Liver (tissue), 3 donors: Measurements from ENCODE around the gene JPH3.

Experiments
- ATF3 ChIP-seq: IDR thresholded peaks from 2 replicates; pipeline ENCODE4 v1.6.1; 2016; ENCODE audit warnings: antibody characterized with exemption
- EGR1 ChIP-seq, 2 donors: IDR thresholded peaks; 2 replicates each; pipeline ENCODE4 v1.6.1; 2016 to 2018; ENCODE audit warnings: antibody characterized with exemption in 2 of 2, low read depth in 2 of 2
- FOXA1 ChIP-seq: IDR thresholded peaks from 2 replicates; pipeline ENCODE4 v1.6.1; 2016; ENCODE audit warnings: antibody characterized with exemption
- MAX ChIP-seq: IDR thresholded peaks from 2 replicates; pipeline ENCODE4 v1.6.1; 2016; ENCODE audit warnings: antibody characterized with exemption
- RAD21 ChIP-seq, 2 donors: IDR thresholded peaks; 2 replicates each; pipeline ENCODE4 v1.6.1; 2016; ENCODE audit warnings: antibody characterized with exemption in 2 of 2, mild to moderate bottlenecking in 2 of 2
- RXRA ChIP-seq, 2 donors: IDR thresholded peaks; 2 replicates each; pipeline ENCODE4 v1.6.1; 2017 to 2018; ENCODE audit warnings: antibody characterized with exemption in 2 of 2, mild to moderate bottlenecking in 1 of 2
- YY1 ChIP-seq: IDR thresholded peaks from 2 replicates; pipeline ENCODE4 v1.6.1; 2016; ENCODE audit warnings: antibody characterized with exemption, mild to moderate bottlenecking
- TF ChIP-seq, protein P1 (sequence below): fragments of 150-350 bp; IDR thresholded peaks from 2 replicates; pipeline ENCODE4 v1.5.1; 2017; ENCODE audit warnings: improper control_type of control experiment, low read depth, low read length; ENCODE audit not compliant: missing input control
- TF ChIP-seq, protein P2 (sequence below): IDR thresholded peaks from 2 replicates; pipeline ENCODE4 v1.6.1; 2016; ENCODE audit warnings: antibody characterized with exemption, mild to moderate bottlenecking
- TF ChIP-seq, protein P3 (sequence below): IDR thresholded peaks from 2 replicates; pipeline ENCODE4 v1.6.1; 2016; ENCODE audit warnings: antibody characterized with exemption
- donor health status: healthy.
- donor health status: healthy.

DNA sequence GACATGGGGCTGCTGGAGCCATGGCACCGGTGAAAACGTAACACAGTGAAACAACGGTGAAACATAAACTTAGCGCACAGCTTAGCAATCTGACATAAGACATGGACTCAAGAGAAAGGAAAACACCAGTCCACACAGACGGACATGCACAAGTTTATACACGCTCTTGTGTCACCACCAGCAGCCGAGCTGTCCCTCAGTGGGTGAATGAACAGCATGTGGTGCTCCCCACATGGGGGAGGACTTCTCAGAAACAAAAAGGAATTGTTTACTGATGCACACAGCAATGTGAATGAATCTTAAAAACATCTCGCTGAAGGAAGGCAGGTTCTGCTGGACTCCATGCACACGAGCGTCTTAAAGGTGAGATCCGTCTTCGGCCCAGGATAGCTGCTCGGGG lies 129.3 kb downstream of the JPH3 start:
- TF ChIP-seq ATF3 (no peak), MAX (no peak), RXRA (IDR thresholded peaks at IDR 0.05) (no peak), RAD21 (IDR thresholded peaks at IDR 0.05) (no peak), YY1 (no peak), EGR1 (IDR thresholded peaks at IDR 0.05; ENCODE audit: low read depth in 2 of 2) (no peak), FOXA1 (no peak)
- TF ChIP-seq, protein P1, sequence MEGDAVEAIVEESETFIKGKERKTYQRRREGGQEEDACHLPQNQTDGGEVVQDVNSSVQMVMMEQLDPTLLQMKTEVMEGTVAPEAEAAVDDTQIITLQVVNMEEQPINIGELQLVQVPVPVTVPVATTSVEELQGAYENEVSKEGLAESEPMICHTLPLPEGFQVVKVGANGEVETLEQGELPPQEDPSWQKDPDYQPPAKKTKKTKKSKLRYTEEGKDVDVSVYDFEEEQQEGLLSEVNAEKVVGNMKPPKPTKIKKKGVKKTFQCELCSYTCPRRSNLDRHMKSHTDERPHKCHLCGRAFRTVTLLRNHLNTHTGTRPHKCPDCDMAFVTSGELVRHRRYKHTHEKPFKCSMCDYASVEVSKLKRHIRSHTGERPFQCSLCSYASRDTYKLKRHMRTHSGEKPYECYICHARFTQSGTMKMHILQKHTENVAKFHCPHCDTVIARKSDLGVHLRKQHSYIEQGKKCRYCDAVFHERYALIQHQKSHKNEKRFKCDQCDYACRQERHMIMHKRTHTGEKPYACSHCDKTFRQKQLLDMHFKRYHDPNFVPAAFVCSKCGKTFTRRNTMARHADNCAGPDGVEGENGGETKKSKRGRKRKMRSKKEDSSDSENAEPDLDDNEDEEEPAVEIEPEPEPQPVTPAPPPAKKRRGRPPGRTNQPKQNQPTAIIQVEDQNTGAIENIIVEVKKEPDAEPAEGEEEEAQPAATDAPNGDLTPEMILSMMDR: no peak
- TF ChIP-seq, protein P2, sequence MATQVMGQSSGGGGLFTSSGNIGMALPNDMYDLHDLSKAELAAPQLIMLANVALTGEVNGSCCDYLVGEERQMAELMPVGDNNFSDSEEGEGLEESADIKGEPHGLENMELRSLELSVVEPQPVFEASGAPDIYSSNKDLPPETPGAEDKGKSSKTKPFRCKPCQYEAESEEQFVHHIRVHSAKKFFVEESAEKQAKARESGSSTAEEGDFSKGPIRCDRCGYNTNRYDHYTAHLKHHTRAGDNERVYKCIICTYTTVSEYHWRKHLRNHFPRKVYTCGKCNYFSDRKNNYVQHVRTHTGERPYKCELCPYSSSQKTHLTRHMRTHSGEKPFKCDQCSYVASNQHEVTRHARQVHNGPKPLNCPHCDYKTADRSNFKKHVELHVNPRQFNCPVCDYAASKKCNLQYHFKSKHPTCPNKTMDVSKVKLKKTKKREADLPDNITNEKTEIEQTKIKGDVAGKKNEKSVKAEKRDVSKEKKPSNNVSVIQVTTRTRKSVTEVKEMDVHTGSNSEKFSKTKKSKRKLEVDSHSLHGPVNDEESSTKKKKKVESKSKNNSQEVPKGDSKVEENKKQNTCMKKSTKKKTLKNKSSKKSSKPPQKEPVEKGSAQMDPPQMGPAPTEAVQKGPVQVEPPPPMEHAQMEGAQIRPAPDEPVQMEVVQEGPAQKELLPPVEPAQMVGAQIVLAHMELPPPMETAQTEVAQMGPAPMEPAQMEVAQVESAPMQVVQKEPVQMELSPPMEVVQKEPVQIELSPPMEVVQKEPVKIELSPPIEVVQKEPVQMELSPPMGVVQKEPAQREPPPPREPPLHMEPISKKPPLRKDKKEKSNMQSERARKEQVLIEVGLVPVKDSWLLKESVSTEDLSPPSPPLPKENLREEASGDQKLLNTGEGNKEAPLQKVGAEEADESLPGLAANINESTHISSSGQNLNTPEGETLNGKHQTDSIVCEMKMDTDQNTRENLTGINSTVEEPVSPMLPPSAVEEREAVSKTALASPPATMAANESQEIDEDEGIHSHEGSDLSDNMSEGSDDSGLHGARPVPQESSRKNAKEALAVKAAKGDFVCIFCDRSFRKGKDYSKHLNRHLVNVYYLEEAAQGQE: no peak
- TF ChIP-seq, protein P3, sequence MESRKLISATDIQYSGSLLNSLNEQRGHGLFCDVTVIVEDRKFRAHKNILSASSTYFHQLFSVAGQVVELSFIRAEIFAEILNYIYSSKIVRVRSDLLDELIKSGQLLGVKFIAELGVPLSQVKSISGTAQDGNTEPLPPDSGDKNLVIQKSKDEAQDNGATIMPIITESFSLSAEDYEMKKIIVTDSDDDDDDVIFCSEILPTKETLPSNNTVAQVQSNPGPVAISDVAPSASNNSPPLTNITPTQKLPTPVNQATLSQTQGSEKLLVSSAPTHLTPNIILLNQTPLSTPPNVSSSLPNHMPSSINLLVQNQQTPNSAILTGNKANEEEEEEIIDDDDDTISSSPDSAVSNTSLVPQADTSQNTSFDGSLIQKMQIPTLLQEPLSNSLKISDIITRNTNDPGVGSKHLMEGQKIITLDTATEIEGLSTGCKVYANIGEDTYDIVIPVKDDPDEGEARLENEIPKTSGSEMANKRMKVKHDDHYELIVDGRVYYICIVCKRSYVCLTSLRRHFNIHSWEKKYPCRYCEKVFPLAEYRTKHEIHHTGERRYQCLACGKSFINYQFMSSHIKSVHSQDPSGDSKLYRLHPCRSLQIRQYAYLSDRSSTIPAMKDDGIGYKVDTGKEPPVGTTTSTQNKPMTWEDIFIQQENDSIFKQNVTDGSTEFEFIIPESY: no peak
